Activated T-cell treated with anti-CD3 and anti-CD28 coated beads, Interleukin-2, amount 50 U/mL, for 48 hours (primary cell): Measurements from ENCODE around the gene SCNN1A.

Experiments used
- DNase-seq, 2 experiments: peaks; one replicate each; pipeline ENCODE4 v3.0.0-alpha.2; 2020

SCNN1A gene

GRCh38 chr12:6315704-6316597, 59.4 kb downstream of the SCNN1A start:
- DNase-seq: no peak

GRCh38 chr12:6315184-6315583, 60.2 kb downstream of the SCNN1A start:
- no peak for DNase-seq

- DNase-seq: no peak
These were observed 60.6 kb downstream of the SCNN1A start for GRCh38 chr12:6314776-6315175.

- no peak for DNase-seq
These were observed 61.9 kb downstream of the SCNN1A start for GRCh38 chr12:6313326-6313940.

GRCh38 chr12:6312529-6313325, 62.6 kb downstream of the SCNN1A start:
- DNase-seq: no peak

- no peak for DNase-seq
These were observed 63.4 kb downstream of the SCNN1A start for GRCh38 chr12:6311822-6312528.

GRCh38 chr12:6310771-6311610, 64.4 kb downstream of the SCNN1A start:
- peak in 1 of 2 experiments; percentile 18 for DNase-seq

GRCh38 chr12:6307529-6307928, 67.8 kb downstream of the SCNN1A start:
- DNase-seq: no peak

- no peak for DNase-seq
These were observed 68.7 kb downstream of the SCNN1A start for GRCh38 chr12:6306599-6307220.

- DNase-seq: no peak
These were observed 69.2 kb downstream of the SCNN1A start for GRCh38 chr12:6306151-6306550.

- no peak for DNase-seq
These were observed 72.3 kb downstream of the SCNN1A start for GRCh38 chr12:6303071-6303470.

GRCh38 chr12:6302621-6303020, 72.7 kb downstream of the SCNN1A start:
- DNase-seq: no peak

- no peak for DNase-seq
These were observed 73.6 kb downstream of the SCNN1A start for GRCh38 chr12:6301721-6302120.

- no peak for DNase-seq
These were observed 78.2 kb downstream of the SCNN1A start for GRCh38 chr12:6297170-6297569.
